GM18873 (cell line): Measurements from ENCODE around the gene LRRC23.

Experiments
- ATAC-seq: cut with Tn5 transposase; IDR thresholded peaks from one replicate; pipeline ENCODE4 v1.9.1; 2021; ENCODE audit warnings: mild to moderate bottlenecking, moderate library complexity, moderate number of reproducible peaks; ENCODE audit not compliant: unreplicated experiment, low FRiP score

LRRC23 gene

DNA sequence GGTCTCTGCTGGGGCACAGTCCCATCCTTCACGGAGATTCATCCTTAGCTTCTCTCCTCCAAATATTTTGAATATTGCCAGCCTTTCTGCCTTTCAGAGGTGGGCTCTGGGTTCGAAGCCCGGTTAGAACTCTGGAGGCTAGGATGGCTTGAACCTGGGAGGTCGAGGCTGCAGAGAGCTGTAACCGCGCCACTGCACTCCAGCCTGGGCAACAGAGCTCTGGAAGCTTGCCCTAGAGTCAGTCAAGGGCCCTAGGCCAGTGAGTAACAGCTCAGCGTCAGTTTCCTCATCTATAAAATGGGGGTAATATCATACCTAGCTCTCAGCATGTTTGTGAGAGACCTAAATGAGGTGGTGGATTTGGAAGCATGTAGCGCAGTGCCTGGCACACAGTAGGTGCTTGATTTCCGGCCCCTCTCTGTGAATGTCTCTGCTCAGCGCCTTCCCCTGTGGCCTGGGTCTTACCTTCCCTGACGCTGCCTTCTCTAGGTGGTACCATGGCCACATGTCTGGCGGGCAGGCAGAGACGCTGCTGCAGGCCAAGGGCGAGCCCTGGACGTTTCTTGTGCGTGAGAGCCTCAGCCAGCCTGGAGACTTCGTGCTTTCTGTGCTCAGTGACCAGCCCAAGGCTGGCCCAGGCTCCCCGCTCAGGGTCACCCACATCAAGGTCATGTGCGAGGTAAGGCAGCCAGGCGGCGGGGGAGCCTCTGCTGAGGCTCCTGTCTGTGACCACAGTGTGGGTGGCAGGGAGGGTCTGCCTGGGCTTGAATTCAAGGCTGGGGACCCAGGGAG lies 49.9 kb downstream of the LRRC23 start:
- ATAC-seq: no peak

DNA sequence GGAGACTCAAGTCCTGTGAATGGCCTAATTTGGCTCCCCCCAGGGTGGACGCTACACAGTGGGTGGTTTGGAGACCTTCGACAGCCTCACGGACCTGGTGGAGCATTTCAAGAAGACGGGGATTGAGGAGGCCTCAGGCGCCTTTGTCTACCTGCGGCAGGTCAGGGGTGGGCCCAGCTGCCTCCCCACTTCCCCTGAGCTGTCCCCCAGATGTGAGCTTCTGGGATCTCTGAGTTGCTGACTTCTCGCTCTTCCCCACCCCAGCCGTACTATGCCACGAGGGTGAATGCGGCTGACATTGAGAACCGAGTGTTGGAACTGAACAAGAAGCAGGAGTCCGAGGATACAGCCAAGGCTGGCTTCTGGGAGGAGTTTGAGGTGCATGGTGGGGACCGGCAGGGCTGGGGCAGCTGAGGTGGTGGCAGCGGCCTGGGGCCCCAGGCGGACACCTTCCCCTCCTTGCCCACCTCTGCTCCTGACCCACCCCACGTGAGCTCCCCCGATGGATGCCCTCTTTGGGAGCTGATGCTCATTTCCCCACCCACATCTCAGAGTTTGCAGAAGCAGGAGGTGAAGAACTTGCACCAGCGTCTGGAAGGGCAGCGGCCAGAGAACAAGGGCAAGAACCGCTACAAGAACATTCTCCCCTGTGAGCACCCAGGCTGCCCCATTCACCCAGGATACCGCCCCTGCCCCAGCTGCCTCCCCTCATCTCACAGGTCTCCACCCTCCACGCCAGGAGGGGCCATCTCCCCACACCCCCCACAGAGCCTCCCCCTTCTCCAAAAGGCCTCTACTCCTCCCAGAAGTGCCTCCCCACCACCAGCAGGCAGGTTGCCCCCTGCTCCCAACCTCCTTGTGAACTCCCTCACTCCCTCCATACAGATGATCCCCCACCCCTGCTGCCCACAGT lies 50.7 kb downstream of the LRRC23 start:
- ATAC-seq: no peak

DNA sequence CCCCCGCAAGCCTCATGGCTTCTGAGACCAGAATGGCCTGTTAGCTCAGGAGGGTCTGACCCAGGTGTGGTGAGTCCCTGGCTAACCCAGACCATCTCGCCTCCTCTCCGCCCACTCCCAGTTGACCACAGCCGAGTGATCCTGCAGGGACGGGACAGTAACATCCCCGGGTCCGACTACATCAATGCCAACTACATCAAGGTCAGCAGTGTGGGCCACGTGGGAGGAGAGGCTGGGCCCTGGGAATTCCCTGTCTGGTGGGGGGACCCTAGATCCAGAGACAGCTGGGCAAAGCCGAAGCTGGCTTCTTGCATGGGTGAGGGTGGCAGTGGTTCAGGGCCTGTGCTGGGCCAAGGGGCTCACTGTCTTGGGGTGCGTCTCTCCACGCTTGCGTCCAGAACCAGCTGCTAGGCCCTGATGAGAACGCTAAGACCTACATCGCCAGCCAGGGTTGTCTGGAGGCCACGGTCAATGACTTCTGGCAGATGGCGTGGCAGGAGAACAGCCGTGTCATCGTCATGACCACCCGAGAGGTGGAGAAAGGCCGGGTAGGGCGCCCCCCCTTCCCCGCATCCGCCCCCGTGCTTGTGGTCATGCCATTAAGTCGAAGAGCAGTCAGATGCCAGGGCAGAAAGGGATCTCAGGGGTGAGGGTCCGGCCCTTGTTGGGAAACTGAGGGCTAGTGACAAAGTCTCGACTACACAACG lies 51.6 kb downstream of the LRRC23 start:
- ATAC-seq: no peak

DNA sequence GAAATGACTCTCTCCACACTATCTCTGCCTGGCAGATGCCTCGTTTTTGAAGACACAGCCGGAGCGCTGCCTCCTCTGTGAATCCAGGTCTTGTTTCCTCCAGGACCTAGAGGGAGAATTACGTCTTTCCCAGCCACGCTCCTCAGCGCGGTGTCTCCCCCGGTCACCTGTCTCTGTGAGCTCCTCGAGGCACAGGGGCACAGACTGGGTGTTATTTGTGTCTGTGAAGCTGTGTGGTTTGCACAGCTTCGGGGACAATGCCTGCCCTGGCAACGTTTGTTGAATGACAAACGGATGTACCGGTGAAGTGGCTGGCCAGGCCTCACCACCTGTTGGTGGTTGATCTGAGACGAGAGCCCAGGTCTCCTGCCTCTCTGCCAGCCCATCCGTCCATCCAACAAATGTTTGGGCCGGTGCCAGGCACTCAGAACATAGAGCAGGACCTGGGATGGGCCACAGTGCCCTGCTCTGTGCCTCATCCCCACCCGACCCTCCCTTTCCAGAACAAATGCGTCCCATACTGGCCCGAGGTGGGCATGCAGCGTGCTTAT lies 52.6 kb downstream of the LRRC23 start:
- ATAC-seq: no peak

DNA sequence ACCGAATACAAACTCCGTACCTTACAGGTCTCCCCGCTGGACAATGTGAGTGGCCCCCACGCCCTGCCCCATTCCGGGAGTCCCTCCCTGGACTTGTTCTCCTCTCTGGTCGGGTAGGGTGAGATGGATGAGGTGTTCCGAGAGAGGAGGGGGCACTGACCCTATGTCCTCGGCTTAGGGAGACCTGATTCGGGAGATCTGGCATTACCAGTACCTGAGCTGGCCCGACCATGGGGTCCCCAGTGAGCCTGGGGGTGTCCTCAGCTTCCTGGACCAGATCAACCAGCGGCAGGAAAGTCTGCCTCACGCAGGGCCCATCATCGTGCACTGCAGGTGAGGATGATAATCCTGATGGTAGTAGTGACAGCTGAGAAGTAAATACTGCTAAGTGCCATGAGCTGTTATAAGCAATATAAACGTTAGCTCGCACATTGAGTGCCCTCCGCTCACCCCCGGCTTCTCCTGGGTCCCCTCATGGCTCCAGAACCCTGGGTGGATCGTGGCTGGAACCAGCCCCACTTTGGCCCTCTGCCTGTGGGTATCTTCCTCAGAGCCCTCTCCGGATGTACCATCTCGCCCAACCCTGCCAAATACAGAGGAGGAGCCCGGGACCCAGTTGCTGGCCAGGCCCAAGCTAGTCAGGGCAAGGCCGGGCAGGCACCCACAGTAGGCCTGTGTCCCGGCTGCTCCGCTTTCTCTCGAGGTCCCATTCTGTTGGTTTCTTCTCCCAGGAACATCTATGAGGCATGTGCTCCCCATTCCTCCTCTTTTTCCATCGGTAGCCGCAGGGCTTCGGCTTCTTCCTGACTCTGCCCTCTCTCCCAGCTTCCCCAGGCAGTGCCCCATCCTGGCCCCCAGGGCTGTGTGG lies 53.4 kb downstream of the LRRC23 start:
- ATAC-seq: no peak

DNA sequence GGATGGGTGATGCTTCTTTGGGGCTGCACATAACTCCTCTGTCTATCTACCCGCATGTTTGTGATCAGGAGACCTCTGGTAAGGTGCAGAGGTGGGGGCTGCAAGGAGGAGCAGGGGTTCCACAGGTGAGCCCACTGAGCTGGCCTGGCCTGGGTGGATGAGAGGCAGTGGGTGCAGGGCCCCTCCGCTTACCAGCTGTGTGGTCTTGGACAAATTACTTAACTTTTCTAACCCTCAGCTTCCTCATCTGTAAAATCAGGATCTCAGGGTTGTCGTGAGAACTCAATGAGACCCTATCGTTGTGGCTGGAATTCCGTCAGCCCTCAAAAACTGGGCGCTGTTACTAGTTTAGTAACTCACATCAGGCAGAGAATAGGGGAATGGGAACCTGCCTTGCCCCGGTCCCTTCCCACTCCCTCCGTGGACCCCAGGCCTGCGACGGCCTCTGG lies 54.0 kb downstream of the LRRC23 start:
- ATAC-seq: no peak

DNA sequence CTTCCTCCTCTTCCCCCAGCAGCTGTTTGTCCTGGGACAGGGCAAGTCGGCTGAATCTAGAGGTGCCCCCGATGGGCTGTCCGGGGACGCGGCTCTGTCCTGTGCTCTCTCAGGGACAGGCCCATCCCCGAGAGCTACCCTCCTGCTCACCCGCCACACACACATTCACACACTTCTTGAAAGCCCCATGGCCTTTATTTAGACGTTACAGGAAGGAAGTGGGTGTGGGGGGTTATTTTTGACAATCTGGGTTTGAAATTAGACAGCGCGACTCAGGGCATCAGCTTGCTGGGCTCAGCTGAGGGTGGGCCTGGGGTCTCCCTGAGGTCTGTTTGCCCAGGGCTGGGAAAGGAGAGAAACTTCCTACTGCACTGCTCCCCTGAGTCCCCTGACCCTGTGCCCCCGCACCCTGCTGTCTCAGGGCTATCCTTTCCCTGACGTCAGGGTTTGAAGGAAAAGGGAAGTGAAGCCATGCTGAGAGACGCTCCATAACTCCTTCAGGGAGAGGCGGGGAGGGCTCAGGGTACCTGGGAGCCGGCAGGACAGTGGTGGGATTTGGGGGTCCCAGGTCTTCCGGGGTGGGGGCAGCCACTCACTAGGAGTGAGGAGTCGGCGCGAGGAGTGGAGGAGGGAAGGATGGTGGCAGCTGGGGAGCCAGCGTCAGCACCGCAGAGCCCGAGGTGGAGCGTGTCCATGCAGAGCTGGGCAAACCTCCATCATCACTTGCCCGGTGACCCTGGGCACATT lies 54.6 kb downstream of the LRRC23 start:
- ATAC-seq: peak; percentile 54

DNA sequence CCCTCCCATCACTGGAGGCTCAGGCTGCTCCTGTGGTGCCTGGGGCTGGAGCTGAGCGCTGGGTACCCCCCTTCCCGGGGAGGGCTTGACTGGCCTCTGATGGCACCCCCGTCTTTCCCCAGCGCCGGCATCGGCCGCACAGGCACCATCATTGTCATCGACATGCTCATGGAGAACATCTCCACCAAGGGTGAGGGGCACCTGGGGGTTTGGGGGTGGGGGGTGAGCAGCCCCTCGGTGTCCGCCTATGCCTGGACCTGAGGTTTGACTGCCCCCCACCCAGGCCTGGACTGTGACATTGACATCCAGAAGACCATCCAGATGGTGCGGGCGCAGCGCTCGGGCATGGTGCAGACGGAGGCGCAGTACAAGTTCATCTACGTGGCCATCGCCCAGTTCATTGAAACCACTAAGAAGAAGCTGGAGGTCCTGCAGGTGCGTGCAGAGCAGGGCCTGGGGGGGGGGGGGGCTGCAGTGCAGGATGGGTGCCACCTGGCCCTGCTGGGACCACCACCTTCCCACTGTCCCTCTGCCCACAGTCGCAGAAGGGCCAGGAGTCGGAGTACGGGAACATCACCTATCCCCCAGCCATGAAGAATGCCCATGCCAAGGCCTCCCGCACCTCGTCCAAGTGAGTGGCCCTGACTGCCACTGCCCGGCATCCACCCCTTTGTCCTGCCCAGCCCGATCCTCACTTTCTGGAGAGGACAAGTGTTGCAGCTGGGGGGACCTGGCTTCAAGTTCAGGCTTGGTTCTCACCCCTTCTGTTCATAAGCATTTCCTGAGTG lies 55.4 kb downstream of the LRRC23 start:
- no peak for ATAC-seq

DNA sequence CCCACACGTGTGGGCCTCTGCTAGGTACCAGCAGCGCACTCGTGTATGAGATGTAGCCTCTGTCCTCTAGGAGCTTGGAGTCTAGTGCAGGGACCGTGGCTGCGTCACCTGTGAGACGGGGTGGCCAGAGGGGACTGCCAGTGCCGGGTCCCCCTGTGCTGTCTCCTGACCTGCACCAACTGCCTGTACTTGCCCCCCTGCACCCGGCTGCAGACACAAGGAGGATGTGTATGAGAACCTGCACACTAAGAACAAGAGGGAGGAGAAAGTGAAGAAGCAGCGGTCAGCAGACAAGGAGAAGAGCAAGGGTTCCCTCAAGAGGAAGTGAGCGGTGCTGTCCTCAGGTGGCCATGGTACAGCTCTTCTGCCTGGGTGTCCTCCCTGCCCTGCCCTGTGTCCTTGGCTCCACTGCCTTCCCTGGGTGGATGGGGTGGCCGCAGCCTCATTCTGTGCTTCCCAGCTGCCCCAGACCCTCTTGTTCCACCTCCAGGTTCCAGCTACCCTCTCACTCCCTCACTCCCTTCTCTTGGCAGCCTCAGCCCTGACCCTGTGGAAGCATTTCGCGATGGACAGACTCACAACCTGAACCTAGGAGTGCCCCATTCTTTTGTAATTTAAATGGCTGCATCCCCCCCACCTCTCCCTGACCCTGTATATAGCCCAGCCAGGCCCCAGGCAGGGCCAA lies 56.1 kb downstream of the LRRC23 start:
- no peak for ATAC-seq

DNA sequence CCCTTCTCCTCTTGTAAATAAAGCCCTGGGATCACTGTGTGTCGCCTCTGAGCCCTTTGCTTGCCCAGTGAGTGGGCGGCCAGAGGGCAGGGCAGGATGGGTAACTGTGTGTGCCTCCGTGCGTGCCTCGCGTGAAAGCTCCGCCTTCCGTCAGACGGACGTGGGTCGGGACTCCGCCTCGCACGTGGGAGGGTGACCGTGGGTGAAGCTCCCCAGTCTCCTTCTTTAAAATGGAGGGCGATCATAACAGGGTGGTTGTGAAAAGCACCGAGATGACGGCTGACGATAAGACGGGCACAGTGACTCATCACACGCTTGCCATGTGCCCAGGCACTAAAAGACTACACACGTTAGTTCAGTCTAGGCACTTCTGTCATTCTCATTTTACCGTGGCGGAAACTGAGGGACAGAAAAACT lies 56.7 kb downstream of the LRRC23 start:
- ATAC-seq: no peak

DNA sequence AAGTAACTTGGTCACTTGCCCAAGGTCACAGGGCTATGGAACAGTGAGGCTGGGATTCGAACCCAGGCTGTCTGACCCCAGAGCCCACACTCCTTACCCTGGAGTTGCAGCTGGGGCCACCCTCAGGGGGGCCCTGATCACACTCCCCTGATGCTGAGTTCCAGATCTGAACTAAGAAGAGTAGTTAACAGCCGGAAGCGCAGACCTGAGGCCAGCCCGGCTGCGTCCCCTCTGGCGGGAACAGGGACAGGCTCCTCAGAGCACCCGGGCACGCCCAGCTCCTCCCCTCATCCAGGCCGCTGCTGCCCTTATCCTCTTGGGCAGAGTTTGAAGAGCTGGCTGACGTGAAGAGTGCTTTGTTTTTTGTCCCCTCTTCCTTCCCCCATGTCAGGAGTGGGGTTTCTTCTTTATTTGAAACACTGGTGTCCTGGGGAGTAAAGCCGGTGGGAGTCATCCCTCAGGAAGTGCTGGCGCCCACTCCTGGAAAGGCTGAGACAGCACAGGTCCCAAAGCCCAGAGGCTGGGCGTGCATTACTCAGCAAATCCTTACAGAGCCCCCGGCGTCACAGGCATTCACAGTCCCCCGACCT lies 57.2 kb downstream of the LRRC23 start:
- no peak for ATAC-seq

DNA sequence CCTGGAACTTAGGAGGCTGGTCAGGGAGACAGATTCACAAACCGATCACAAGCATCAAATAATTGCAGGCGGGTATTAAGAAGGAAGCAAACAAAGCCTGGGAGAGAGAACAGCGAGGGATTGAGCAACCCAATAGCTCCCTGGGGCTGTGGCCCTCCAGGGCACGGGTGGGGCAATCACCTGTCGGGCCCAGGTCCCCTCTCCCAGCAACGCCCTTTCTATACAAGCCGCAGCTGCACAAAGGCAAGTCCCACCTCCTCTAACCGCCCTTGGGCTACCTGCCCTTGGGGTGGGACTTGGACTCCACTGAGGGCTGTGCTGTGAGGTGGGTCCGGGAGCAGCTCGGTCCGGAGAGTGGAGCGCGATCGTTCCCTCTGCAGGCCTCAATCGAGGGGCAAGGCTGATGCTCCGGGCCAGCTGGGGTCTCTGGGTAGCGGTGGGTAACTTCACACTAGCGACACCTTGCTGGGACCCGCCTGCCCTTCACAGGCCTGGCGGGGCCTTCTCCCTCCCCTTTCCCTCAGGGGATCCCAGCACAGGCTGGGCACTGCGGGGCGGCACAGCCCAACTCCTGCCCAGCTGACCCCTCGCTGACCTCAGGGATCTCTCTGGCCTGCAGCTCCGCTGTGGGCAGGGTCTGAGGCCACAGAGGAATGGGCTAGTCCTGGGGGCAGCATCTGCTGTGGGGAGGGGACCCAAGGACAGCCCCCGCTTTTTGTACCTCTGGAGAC lies 57.8 kb downstream of the LRRC23 start:
- ATAC-seq: no peak

DNA sequence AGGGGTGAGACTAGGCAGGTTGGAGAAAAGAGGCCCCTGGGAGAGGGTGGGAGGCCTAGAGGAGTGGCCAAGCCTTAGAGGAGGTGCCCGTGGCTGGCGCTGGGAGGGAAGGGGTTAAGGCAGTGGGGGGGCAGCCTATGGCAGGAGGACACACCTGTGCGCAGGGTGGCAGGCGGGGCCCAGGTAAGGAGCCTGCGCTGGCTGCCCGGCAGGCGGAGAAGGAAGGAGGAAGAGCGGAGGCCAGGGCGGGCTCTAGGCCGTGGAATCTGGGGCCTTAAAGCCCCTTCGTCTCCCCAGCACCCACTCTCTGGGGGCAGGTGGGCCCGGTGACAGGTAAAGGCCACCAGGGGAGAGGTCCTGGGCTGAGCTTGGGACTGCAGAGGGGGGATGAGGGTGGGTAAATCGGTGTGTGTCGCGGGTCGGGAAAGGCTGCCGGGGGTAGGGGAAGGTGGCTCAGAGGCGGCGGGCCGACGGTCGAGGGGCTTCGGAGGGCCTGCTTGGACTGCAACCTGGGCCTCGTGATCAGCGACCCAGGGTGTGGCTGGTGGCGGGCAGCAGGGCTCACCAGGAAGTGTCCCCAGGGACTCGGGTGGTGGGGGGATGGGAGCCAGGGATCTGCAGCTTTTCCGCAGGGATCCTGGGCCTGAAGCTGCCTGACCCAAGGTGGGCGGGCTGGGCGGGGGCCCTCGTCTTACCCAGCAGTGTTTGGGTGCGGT lies 58.6 kb downstream of the LRRC23 start:
- ATAC-seq: no peak
